HG03139 (cell line): ENCODE measurements around the gene ELOA2.
"Not testable (repeated sequence)": the region's sequence is repeated elsewhere in the genome, so short reads cannot be mapped to it uniquely, and the experiment has no call there.

ENCODE experiments used
- ATAC-seq: cut with Tn5 transposase; IDR thresholded peaks from one replicate; pipeline ENCODE4 v1.9.1; 2021; ENCODE audit not compliant: unreplicated experiment

Gene ELOA2

DNA sequence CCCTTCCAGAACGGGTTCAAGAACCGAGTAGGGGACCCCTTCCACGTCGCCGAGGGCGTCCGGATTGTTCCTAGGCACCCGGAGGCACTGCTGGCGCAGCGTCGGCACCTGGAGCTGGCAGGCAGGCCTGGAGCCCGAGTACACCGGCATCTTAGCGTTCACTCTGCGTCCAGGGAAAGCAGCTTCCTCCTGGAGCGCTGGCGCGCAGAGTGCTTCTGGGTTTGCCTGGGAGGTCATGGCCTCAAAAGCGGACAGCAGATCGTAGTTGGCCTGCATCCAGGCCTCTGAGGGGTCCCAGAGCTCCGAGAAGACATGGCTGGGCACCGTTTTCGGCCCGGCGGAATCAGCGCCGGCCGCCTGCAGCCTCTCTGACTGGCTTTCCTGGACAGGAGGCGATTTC, 12.6 kb downstream of the ELOA2 start:
- not testable (repeated sequence) for ATAC-seq

DNA sequence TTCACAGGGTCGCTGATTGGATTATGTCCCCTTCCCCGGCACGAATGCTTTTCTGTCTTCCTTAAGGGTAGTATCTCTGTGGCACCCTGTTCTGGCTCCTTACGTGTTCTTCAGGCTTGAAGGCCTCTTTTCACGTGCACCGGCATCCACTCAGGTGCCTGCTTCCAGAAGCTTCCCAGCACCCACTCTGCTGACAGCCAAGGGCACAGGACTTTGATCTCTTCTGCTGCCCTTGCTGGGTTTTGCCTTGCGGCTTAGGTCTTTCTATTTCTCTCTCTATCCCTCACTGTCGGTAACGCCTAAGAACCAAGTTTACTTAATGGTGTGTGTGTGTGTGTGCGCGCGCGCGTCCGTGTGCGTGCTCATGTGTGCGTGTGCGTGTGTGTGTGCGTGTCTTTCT, 14.7 kb downstream of the ELOA2 start:
- ATAC-seq, result not testable (repeated sequence)

DNA sequence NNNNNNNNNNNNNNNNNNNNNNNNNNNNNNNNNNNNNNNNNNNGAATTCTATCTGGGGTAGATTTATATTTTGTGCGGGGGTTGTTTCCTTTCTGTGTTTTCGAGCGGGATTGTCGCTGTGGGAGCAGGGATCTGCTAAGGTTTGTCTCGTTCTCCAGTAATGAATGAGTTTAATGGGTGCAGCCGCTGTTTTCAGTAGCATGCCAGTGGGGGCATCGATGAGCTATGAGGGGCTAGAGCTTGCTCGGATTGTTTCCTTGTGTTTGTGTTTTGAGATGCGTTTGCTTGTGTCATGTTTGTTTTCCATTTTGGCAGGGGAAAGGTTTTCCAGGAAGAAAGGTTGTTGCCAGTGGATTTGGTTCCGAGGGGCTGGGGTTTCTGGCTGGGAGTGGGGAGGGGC, 15.6 kb downstream of the ELOA2 start:
- not testable (repeated sequence) for ATAC-seq
